Esophagus squamous epithelium (tissue), 4 donors: Measurements from ENCODE around the gene USP10.

Source experiments
- POLR2A ChIP-seq, 4 donors: fragments of 450-650 bp; IDR thresholded peaks; one replicate each; pipeline ENCODE4 v1.6.1; 2017; ENCODE audit warnings: antibody characterized with exemption in 4 of 4, mild to moderate bottlenecking in 4 of 4, moderate library complexity in 3 of 4
- TF ChIP-seq, protein P1 (sequence below), 6 experiments: fragments of 450-650 bp in 4 of 6; fragments of 200-600 bp in 2 of 6; sonication (generic) in 2 of 6; IDR thresholded peaks; one replicate each; pipeline ENCODE4 v1.5.1; 2016 to 2019; ENCODE audit warnings: antibody characterized with exemption in 6 of 6, mild to moderate bottlenecking in 4 of 6, moderate library complexity in 4 of 6

DNA sequence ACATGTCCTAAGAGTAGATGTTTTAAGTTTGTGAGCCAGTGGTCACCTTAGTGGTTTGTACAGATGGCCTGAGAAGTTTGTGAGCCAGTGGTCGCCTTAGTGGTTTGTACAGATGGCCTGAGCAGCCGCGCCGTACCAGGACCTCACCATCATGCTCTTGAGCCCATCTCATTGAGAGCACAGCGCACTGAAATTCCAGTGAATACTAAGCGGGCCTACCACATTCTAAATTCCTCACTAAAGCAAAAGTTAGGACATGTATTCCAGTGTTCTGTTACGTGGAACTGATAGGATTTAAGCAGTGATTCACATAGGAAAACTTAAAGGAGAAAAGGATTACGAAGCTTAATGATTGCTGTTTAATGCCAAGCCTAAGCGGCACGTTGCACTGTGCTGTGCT is 3.9 kb downstream of the USP10 start:
- no peak for TF ChIP-seq POLR2A (IDR thresholded peaks at IDR 0.05)
- TF ChIP-seq, protein P1, sequence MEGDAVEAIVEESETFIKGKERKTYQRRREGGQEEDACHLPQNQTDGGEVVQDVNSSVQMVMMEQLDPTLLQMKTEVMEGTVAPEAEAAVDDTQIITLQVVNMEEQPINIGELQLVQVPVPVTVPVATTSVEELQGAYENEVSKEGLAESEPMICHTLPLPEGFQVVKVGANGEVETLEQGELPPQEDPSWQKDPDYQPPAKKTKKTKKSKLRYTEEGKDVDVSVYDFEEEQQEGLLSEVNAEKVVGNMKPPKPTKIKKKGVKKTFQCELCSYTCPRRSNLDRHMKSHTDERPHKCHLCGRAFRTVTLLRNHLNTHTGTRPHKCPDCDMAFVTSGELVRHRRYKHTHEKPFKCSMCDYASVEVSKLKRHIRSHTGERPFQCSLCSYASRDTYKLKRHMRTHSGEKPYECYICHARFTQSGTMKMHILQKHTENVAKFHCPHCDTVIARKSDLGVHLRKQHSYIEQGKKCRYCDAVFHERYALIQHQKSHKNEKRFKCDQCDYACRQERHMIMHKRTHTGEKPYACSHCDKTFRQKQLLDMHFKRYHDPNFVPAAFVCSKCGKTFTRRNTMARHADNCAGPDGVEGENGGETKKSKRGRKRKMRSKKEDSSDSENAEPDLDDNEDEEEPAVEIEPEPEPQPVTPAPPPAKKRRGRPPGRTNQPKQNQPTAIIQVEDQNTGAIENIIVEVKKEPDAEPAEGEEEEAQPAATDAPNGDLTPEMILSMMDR (IDR thresholded peaks at IDR 0.05) = no peak
